Kasumi-1 (cell line): Measurements from ENCODE around the gene XPO6.
A peak's percentile ranks its signal among the peaks of the same experiment; 100 is the strongest.

ENCODE experiments used
- DNase-seq, 2 experiments: peaks; one replicate each; lab custom pipeline; 2025; lab: John Stamatoyannopoulos, UW

The XPO6 gene

GRCh38 chr16:28110479-28110878 lies 101.3 kb downstream of the XPO6 start:
- peak; percentile 38 to 57 for DNase-seq

DNA sequence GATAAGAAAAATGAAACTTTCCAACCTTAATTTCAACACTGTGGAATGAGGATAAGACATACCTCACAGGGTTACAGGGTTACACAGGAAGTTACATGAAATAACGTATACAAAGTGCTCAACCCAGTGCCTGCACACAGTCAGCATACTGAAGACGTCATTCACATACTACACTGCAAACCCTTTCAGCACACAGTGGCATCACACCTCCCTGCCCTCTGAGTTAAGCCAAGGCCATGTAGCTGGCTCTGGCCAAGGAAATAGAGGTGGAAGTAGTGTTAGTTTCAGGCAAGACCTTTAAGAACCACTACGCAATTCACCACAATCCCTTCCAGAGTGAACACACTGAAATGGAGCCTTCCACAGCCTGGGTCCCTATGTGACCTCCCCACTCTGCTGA lies 101.7 kb downstream of the XPO6 start:
- DNase-seq: no peak

- DNase-seq: peak; percentile 37 to 45
These were observed 103.0 kb downstream of the XPO6 start for GRCh38 chr16:28108590-28109247.

- no peak for DNase-seq
These were observed 104.5 kb downstream of the XPO6 start for GRCh38 chr16:28107232-28107631.

DNA sequence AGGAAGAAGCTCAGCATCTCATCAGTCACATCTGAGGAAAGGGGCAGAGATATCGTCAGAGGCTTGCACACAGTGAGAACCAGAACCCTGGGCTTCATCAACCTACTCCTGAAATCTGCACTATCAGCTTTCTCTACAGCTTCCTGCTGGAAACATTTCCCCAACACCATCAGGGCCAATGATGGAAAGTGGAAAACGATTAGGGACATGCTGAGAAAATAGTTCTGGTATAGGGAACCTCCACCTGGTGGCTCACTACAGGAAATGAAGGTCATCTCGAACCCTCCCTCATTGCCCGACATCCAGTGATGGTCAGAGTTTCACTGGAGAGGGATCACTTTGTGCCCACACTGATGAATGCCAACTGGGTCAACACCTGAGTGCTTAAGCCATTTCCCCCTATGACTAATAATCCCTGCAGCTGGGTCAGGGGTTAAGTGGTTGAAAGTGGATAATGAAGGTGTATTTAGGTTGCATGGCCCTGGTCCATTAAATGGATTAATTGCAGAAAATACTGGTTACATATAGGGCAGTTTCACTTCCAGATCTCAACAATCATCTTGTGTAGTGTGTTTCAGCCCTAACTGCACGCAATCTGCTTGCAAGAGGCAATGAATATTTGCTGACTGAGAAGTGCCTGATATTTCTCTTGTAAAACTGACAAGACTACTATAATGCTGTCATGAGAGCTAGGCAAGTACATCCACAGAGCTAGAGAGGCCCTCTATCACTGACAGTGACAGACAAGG lies 105.1 kb downstream of the XPO6 start:
- no peak for DNase-seq

GRCh38 chr16:28105954-28106353 lies 105.8 kb downstream of the XPO6 start:
- DNase-seq: no peak

DNA sequence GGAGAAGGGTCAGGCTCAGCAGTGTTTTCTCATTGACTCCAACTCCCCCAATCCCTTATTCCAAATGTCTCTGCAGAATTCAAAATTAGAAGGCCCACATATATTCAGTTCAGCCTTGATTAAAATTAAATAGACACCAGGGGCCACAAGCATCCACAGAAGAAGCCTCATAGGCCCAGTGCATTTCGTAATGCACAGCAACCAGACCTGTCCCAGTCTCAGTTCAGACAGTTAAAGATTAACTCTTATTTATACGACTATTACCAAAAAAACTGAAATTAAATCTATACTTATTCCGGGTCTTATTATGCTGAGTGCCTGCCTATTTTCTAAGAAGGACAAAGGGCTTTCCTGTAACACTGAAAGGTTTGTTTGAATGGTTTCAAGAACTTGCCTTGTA lies 106.5 kb downstream of the XPO6 start:
- DNase-seq: no peak

GRCh38 chr16:28104404-28104803 lies 107.4 kb downstream of the XPO6 start:
- no peak for DNase-seq

DNA sequence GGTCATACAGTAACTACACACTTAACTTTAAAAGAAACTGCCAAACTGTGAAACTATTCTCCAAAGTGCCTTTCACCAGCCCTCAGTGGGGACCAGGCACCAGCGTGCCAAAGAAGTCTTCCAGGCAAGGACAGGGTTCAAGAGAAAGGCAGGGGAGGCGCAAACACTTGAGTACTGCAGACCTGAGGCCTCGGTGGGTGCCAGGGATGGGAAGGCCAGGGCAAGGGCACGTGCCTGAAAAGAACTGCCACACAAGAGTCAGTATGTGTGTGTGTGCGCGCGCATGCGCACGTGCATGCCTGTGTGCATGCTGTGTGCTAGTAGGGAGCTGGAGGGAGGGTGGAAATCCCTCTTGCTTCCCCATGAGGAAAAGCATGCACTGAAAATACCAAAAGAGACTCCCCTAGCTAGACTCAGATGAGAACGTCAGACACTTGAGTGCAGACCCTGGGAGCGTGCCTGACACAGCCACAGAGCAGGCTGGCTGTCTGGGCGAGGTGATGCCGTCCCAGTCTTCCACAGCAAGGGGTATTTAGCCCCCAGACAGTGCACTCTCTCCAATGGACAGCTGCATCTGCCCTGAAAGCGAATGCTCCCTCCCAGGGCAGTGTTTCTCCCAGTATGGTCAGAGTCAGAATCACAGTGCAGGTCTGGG lies 108.1 kb downstream of the XPO6 start:
- no peak for DNase-seq

- no peak for DNase-seq
These were observed 110.3 kb downstream of the XPO6 start for GRCh38 chr16:28101533-28101890.

- DNase-seq: no peak
These were observed 110.8 kb downstream of the XPO6 start for GRCh38 chr16:28100810-28101532.

- DNase-seq: no peak
These were observed 112.5 kb downstream of the XPO6 start for GRCh38 chr16:28098959-28099945.

GRCh38 chr16:28098171-28098958 lies 113.4 kb downstream of the XPO6 start:
- no peak for DNase-seq

- DNase-seq: no peak
These were observed 114.5 kb downstream of the XPO6 start for GRCh38 chr16:28096983-28097899.

DNA sequence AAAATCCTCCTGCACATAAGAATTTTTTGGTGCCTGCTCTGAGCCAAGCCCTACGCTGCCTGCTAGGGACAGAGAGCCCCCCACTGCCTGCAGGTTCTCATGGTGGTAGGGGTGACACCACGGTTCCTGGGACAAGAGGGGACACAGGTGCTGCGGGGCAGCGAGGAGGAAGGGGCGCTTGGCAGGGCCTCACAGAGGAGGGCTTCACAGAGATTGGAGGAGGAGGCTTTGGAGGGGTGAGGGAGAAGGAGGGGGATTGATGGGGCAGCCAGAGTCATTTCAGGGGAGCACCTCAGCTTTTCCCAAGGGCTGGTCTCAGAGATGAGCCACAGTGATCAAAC lies 118.4 kb downstream of the XPO6 start:
- no peak for DNase-seq

- no peak for DNase-seq
These were observed 118.9 kb downstream of the XPO6 start for GRCh38 chr16:28092721-28093384.

- DNase-seq: no peak
These were observed 120.1 kb downstream of the XPO6 start for GRCh38 chr16:28091656-28092055.

- no peak for DNase-seq
These were observed 121.0 kb downstream of the XPO6 start for GRCh38 chr16:28090646-28091377.
